Stomach (tissue), 4 donors: ENCODE results near the gene COBL.

Experiments
- EP300 ChIP-seq: sonication (generic); formaldehyde crosslinking; IDR thresholded peaks from one replicate; pipeline ENCODE4 v1.6.1; 2017; ENCODE audit warnings: antibody characterized with exemption
- TF ChIP-seq, protein P1 (sequence below), 7 experiments: fragments of 450-650 bp in 4 of 7; fragments of 200-600 bp in 3 of 7; sonication (generic) in 3 of 7; IDR thresholded peaks; one replicate each; pipeline ENCODE4 v1.5.1; 2016 to 2019; ENCODE audit warnings: antibody characterized with exemption in 7 of 7, control low read depth in 2 of 7, mild to moderate bottlenecking in 1 of 7

DNA sequence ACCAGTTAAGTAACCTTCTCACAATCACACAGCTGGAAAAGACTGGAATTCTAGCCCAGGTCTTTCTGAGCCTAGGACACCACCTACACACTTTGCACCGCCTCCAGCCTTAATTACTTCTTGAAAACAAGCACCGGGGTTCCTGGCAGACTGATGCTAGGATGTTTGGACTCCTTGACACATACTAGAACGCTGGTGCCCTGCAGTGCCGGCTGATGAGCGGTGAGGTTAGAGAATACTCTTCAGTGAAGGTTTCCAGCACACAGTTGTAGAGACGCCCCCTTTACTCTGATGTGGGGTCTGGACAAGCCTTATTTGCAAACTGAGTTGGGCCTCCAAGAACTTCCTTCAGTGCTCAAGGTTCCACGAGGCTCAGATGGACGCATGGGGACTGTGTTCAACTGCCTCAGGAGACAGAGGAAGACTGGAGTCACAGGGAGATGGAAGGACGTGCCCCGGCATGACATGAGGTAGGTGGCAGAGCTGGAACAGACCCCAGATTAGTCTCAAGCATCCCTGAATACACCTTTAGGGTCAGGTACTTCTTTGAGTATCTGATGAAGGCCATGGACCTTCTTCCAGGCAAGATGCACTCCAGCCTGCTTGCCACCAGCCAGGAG is 89.6 kb downstream of the COBL start:
- TF ChIP-seq, protein P1, sequence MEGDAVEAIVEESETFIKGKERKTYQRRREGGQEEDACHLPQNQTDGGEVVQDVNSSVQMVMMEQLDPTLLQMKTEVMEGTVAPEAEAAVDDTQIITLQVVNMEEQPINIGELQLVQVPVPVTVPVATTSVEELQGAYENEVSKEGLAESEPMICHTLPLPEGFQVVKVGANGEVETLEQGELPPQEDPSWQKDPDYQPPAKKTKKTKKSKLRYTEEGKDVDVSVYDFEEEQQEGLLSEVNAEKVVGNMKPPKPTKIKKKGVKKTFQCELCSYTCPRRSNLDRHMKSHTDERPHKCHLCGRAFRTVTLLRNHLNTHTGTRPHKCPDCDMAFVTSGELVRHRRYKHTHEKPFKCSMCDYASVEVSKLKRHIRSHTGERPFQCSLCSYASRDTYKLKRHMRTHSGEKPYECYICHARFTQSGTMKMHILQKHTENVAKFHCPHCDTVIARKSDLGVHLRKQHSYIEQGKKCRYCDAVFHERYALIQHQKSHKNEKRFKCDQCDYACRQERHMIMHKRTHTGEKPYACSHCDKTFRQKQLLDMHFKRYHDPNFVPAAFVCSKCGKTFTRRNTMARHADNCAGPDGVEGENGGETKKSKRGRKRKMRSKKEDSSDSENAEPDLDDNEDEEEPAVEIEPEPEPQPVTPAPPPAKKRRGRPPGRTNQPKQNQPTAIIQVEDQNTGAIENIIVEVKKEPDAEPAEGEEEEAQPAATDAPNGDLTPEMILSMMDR (IDR thresholded peaks at IDR 0.05), result no peak
- TF ChIP-seq EP300, result no peak
